GM04504 (cell line): Measurements from ENCODE around the gene SGK2.

Source experiments
- DNase-seq: peaks from one replicate; pipeline ENCODE4 v3.0.0-alpha.2; 2012; ENCODE audit warnings: low read depth

The SGK2 gene

DNA sequence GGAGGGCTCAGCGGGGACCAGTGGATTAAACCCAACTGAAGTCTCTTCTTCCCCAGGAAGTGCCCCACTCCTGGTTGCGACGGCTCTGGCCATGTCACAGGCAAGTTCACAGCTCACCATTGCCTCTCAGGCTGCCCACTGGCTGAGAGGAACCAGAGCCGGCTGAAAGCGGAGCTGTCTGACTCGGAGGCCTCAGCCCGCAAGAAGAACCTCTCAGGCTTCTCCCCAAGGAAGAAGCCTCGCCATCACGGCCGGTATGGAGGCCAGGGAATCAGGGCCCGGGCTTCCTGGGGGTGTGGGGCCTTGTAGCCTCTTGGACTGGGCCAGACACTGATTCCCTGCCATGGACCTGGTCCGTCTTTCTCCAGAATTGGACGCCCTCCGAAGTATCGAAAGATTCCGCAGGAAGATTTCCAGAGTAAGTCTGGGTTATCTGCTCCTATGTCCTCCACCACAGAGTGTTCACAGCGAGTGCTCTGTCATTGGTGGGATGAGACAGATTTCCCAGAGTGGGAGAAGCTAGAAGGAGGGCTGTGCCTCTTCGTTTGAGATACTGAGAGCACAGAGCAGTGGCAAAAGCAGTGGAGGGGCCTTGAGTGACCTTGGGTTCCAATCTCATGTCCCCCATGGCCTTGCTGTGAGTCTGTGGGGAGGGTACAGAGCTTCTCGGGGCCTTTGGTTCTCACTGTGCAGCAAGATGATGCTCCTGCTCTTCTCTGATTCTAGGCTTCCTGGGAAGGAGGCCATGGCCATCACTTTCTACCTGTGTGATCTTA is 22.6 kb upstream of the SGK2 start:
- DNase-seq: no peak

DNA sequence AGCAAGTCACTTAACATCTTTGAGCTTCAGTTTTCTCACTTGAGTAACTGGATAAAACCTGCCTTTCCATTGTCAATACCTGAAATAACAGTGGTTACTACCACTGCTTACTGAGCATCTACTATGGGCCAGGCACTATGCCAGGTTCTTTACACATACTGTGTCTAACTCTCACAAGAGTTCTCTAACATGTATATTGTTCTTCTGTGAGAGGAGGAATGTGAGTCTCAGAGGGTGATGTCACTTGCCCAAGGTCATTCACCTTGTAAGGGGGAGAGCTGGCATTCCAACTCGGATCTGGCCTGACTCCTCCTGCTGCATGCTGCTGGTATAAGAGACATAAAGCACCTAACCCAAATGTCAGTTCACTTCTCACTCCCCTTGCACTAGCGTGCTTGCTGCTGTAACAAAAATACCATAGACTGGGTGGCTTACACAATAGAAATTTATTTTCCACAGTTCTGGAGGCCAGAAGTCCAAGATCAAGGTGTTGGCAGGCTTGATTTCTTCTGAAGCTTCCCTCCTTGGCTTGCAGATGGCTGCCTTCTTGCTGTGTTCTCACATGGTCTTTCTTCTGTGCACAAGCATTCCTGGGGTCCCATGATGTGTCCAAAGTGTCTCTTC is 21.9 kb upstream of the SGK2 start:
- DNase-seq: no peak

DNA sequence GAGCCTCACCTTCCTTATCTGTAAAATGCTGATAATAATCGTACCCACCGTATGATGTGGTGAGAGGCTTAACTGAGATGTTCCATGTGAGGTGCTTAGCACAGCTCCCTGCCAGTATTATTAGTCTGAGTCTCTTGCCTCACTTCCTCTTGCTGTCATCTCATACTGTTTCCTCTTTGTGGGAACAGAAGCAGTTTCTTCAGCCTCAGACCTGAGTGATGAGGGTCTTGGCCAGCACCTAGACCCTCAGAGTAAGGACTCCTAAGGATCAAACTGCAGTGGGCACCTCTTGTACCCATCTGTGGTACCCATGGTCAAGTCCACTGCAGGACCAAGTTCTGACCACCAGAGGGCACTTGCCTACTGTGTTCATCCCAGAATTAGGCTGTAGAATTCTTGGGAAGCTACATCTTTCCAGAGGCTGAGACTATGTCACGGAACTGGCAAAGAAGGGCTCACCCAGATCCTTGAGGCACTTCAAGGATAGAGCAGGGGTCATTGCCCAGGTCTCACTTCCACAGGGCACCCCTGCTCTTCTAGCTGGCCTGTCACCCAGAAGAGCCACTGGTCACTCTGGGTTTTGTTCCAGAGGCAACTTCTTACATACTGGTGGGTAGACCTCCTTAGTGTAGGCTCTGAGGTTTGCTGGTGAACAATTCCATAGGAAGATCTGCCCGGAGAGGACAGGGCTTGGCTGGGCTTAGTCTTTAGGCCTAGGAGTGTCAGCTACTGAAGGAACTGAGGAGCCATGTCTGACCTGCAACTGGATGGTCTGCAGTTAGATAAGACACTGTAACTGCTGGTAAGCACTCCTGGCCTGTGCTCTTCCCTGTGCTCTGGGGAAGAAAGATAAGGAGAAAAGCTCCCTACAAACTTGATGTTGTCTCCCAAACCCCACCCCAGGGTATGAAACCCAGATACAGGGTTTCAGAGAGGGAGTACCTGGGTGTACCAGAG is 20.6 kb upstream of the SGK2 start:
- peak; percentile 30 for DNase-seq

DNA sequence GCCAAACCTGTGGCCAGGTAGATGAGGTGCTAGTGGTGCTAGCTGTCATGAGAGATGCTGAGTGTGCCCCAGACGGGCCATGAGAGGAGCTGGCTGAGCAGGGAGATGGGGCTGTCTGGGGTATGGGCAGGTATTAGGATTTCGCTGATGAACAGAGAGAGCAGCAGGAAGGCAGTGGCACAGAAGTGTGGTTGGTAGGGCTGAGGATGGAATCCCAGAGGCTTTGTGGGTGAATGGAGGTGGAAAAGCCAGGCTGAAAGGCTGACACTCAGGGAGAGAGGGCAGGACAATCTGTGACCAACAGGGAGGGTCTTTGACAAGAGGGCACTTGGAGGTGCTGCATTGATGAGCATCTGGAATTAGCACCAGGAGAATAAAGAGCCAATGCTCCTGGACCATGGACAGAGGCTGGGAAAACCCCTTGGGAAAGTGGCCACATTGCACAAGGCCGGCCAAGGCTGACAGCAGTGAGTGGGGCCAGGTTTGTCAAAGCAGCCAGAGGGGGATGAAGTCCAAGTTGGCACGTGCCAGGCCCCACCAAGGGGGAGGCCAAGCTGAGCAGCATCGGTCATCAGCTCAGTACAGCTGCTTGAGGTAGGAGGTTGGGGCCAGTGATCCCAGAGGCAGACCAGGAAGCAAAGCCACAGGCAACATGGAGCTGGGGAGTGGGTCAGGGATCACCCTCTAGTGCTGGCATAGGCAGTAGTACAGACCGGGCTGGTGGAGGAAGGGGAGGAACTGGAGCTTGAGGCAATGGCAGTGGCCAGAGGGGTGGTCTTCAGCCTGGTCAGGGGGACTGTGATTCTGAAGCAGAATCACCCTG is 19.7 kb upstream of the SGK2 start:
- no peak for DNase-seq

DNA sequence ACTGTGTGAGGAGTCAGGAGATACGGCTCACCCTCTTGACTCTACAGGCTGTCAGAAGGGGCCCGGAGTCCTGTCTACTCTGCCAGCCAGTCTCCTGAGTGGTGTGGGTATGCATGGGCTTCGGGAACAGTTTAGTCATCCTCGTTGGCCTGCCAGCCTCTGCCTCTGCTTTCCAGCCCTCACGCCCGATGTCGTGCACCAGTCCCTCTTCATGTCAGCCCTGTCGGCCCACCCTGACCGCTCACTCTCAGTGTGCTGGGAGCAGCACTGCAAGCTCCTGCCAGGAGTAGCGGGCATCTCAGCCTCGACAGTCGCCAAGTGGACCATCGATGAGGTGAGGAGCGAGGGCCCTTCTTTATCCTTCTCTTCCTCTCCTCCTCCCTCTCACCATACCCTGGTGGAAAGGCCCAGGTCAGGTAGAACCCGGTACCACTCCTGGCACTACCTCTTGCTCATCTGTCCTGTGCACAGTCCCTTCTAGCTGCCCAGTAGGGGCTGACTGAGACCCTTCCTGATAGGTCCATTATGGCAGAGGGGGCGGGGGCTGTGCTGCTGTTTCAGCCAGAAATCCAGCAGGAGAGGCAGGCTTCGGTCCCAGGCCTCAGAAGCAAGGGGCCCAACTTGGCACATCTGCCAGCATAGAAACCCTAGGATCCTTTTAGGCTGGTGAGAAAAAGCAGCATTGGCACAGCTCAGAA is 18.7 kb upstream of the SGK2 start:
- no peak for DNase-seq

DNA sequence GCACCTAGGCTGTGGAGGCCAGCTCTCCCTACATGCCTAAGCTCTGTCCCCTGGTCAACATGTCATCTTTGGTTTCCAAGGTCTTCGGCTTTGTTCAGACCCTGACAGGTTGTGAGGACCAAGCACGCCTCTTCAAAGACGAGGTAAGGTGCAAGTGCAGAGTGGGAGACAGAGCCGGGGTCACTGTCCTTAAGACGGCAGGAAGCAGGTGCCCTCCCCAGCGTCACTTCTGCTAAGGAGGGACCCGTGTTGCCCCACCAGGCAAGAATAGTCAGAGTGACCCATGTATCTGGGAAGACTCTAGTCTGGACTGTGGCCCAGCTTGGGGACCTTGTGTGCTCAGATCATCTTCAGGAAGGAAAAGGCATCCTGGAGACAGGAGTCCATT is 18.2 kb upstream of the SGK2 start:
- no peak for DNase-seq

DNA sequence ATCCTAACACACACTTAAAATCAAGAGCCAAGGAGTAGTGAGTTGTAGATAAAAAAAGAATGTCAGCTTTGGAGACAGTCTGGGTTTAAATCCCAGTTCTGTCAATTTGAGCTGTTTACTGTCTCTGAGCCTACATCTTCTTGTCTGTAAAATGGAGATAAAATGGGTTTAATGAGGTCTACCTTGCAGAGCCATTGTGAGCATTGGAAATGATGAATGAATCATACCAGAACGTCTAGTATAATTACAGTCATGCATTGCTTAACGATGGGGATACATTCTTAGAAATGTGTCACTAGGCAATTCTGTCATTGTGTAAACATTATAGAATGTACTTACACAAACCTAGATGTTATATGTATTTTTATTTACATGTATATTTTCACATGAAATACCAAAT is 17.6 kb upstream of the SGK2 start:
- DNase-seq: peak; percentile 24

DNA sequence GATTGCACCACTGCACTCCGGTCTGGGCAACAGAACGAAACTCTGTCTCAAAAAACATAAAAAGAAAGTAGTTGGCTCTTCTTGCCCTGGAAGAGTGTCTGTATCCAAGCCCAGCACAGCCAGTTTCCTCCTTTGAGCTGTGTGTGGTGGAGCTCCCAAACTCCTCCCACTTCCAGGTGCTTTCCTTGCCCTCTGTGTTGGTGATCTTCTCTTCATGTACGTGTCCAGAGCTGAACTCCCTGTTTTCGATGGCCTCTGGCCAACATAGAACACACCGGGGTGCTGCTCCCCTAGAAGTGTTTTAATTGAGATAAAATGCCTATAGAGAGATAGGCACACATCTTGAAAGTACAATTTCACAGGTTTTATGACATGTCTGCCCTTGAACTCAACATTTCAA is 16.7 kb upstream of the SGK2 start:
- no peak for DNase-seq

DNA sequence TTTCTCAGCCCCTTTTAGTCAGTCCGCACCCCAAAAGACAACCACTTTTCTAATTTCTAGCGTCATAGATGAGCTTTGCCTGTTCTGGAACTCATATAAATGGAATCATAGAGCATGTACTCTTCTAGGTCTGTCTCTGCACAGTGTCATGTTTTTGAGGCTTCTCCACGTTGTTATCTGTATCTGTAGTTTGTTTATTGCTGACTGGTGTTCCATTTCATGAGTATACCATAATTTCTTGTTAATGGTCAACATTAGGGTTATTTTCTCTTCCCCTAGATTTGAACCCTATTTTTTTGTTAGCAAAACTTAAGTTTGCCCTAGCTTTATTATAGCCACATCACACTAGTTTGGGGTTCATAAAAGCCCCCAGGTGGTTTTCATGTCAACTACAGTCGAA is 16.2 kb upstream of the SGK2 start:
- DNase-seq: no peak

DNA sequence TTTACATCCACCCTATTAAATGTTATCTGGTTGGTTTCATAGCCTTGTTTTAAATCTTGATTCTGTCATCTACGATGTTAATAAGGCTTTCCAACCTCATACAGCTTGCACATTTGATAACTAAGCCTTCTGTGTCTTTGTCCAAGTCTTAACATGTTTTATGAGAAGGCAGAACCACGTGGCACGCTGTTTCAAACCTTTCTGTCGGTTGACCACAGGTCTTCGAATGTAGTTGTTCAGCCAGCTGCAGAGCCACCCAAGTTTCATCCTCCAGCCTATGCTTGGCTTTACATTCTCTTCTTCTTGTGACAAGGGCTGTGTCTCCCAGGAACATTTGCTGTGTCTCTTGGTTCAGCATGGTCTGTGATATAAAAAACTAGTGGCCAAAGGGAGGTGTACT is 15.7 kb upstream of the SGK2 start:
- DNase-seq: no peak

DNA sequence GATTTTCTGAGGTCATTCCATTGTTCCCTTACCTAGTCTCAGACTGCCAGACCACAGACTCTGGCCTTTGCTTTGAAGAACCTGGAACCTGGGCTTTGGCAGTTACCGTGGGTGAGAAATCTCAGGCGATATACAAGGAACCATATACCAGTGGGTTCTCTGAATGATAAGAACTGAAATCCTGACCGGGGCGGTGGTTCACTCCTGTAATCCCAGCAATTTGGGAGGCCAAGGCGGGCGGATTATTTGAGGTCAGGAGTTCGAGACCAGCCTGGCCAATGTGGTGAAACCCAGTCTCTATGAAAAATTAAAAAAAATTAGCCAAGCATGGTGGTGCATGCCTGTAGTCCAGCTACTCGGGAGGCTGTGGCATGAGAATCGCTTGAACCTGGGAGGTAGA is 14.3 kb upstream of the SGK2 start:
- no peak for DNase-seq

DNA sequence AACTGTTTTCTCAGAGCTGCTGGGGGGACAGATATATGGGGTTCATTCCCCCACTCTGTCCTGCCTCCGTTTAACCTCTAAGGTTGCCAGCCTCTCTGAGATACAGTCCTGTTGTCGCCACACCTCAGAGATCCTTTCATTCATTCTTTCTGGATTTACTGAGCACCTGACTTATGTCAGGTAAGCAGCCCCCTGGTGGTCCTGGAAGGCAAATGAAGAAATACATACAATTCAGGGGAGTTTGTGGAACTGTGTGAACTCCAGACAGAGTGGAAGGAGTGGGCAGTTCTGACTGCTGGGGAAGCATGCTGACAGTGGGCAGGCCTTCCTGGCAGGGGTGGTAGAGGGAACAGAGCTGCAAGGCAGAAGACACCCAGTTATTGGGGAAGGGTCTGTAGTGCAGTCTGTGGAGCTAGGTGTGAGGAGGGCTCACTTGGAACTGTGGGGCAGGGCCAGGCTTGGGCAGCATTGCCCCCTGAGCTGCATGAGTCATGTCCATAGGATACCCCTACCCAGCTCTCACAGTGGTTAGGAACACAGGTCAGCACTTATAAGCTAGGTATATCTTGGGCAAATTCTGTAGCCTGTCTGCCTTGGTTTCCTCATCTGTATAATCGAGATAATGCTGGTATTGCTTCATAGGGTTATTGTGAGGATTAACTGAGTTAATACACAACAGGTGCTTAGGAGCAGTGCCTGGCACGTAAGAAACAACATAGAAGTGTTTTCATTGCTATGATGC is 12.8 kb upstream of the SGK2 start:
- DNase-seq: no peak

DNA sequence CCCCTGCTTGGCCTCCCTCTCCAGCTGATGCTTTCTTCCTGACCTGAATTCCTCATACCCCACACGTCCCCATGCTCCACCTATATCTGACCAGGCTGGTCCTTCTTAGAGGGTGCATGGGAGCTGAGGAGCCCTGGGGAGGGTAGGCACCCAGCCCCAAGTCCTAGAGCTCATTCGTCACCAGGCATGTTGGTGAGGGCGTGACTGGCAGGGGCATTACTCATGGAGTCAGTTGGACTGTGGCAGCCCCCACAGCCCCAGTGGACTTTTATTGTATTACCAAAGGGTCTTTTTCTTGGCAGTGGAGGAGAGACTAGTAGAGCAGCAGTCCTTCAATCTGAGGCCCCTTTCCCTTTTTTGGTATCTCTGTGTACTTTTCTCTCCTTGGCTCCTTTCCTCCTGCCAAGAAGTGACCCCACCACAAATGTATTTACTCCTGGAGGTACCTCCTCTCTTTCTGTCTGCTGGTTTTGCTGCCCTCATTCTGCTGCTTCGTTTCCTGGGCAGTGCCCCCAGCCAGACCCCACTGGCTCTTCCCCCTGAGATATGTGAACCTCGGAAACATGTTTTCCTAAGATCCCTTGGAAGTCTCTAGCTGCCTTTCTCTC is 10.4 kb upstream of the SGK2 start:
- DNase-seq: no peak

DNA sequence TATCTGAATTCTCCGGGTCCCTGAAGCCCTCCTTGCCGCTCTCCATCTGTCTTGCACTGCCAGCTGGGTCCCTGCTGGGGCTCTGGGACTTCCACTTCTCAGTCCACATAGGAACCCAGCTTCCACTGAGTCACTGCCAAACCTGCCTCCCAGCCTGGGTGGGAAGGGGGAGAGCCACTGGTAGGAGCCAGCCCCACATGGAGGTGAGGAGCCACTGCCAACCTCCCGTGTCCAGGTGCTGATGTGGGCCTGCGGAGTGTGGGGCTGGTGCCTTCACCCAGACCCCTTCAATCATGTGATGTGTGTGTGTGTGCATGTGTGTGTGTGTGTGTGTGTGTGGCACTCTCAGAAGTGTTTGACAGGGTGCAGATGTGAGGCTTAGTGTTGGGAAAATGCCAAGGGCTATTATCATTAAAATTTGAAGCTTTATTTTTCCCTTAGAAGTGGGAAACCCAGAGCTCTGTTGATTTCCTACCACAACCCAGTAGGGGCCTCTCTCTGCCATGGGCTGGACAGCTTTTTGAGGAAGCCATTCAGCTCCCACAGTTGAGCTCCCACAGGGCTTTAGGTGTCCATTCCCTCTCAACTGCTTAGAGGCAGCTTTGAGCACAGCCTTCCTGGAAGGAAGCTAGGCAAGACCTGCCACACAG is 9.3 kb upstream of the SGK2 start:
- DNase-seq: no peak

DNA sequence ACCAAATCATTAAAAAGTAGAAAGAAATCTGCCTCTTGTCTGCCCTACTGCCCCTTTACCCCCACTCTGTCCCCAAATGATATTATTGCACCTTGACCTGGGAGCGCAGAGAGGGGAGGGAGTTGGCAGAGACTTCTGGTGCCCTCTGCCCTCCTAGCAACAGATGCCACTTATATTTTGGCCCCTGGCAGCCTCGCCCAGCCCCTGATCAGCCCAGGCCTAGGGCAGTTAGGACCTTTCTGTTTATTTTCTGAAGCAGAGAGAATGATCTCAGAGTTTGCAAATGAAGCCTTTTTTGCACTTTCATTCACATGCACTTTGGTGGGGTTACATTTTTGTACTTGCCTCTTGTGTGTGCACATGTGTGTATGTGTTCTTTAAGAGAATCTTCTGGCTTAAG is 8.4 kb upstream of the SGK2 start:
- DNase-seq: no peak

DNA sequence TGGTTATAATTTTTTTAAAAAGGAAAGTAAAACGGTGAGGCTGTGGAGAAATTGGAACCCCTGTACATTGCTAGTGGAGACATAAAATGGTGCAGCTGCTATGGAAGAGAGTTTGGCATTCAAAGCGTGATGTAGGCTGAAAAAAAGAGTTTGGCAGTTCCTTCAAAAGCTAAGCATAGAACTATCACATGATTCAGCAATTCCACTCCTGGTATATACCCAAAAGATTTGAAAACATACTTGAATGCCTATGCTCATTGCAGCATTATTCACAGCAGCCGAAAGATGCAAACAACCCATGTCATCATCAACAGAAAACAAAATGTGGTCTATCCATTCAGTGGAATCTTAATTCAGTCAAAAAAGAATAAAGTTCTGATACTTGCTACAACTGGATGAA is 4.5 kb upstream of the SGK2 start:
- no peak for DNase-seq

DNA sequence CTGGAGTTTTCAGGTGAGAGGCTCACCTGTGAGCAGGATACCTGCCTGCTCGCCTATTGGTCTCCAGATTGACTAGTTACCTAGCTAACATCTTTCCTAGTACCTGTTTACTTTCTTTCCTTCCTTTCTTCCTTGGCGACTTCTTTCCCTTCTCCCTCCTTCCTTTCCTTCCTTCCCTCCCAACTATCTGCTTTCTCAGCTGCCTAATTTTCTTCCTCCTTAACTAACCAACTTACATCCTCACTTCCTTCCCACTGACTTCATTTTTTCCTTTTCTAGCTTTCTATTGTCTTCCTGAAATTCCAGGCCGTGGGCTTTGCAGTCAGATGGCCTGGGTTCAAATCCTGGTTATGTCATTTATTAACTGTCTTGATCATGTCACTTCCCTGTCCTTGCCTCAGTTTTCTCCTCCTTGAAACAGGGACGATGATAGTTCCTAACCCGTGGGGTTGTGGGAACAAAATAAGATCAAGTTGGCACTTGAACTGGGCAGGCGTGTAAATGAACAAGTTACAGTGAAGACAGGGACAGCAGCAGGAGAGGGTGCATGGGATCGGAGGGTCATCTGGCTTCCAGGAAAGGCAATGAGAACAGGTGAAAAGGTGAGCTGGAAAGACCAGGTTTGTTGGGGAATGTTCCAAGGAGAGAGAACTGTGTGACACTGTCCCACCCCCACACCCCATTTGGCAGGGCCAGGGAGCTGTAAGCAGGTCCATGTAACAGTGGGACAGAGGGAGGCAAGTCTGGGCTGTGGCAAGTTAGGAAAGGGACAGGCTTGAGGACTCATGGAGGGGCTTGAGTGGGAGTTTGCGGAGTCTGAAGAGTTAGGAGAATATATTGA is 540 bp downstream of the SGK2 start:
- no peak for DNase-seq

DNA sequence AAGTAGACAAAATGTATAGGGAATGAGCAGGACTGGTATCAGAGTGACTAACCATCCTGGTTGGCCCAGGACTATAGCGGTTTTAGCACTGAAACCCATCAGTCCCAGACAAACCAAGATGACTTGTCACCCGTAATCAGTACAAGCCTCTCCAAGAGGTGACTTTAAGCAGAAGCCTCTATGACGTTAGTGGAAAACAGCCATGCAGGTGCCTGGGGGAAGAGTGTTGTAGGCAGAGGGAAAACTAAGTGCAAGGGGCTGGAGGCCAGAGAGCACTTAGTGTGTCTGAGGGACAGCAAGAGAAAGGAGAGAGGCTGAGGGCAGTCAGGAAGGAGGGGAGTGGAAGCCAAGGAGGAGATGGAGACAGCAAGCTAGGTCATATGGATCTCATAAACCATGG is 2.1 kb downstream of the SGK2 start:
- no peak for DNase-seq

DNA sequence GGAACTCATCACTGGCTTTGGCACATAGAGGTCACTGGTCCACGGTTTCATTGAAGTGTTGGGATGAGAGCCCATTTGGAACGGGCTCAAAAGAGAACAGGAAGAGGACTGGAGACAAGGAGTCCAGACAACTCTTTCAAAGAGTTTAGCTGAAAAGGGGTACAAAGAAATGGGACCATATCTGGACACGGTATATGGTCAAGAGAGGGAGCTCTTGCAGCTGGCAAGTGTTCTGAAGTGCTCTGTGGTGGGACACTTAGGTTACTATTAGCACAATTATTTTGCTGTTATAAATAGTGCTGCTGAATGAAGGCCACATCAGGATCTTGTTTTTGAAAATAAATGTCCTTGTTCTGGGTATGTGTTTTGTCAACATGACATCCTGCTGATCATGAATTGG is 4.6 kb downstream of the SGK2 start:
- no peak for DNase-seq
